Measurements from ENCODE around the gene RHOBTB3. TPM values are rescaled to one million over a fixed set of nuclear protein-coding genes. Genes with fewer than 3 reads are reported as not detected.

Gene RHOBTB3
- total RNA-seq, 1 experiment from 2014 or later, result 56.7 TPM

DNA sequence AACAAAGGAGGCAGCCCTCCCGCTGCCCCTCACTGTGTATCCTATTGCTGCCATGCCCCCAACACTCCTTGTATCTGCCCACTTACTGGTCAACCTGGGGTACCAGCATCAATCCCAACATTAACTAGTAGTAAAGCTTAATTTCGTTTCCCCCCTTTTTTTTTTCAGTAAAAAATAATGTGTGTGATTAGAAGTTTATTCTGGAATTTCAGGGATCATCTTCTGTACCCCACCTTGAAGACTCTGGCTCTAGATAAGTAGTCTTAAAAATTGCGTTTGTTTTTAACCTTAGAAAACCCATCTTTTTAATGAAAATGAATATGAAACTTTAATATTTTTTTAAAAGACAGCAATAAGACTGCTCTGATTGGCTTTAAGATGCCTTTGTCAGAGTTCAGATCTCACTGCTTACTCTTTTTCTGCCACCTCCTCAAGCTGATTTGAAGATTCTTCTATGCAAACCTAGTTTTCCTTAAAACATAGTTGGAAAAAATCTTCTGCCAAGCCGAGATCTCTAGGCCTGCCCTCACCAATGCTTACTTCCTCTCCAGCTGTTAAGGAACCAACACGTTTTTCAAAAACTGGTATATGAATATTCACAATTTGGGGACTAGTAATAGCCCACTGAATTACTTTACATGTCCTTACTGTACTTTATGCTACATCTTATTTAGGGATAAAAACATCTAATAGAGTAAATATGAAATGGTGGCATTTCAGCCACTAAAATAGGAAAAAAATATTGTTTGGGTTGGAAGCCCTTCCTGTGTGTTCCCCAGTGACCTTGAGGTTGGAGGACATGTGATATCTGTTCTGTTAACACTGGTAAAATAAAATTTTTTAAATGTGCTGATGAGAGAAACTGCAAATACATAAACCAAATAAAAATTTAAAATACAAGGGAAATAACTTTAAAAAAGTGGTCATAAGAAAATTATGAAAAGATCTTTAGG, 4.0 kb upstream of the RHOBTB3 start:
- in situ Hi-C loops (cut with HindIII; ENCODE audit: low pct_unique_long_range_greater_than_20kb, low sequenced_read_pairs), result no loop called here
- no peak for DNase-seq (ENCODE audit: low read depth, low spot score)

DNA sequence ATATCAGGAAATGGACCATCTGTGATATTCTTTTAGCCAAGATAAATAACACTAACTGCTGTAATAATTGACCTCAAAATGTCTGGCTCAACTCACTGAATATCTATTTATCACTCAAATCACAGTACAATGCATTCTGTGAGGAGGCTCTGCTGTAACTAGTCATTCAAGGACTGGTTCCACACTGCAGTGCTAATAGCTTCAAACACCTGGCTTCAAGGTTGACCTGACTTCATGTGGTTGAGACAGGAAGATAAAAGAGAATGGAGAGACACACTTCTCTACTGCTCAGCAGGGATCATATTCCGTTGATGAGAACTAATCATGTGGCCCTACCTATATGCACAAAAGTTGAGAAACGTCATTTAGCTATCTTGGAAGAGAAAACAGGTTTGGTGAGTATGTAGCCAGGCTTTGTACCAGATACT, 3.4 kb upstream of the RHOBTB3 start:
- in situ Hi-C loops (cut with HindIII; ENCODE audit: low pct_unique_long_range_greater_than_20kb, low sequenced_read_pairs), result no loop called here
- no peak for DNase-seq (ENCODE audit: low read depth, low spot score)

DNA sequence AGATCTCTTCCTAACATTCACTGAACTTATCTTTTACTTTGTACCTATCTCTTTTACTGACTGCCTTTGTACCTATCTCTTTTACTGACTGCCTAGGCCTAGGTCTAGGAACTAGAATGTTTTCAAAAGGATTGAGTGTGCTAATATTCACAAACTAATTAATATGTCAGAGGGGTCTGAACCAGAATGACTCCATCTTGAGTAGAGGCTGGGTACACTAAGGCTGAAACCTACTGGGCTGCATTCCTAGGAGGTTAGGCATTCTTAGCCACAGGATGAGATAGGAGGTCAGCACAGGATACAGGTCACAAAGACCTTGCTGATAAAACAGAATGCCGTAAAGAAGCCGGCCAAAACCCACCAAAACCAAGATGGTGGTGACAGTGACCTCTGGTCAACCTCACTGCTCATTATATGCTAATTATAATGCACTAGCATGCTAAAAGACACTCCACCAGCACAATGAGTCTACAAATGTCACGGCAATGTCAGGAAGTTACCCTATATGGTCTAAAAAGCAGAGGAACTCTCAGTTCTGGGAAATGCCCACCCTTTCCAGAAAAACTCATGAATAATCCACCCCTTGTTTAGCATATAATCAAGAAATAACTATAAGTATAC, 2.5 kb upstream of the RHOBTB3 start:
- DNase-seq (ENCODE audit: low read depth, low spot score), result no peak
- in situ Hi-C loops (cut with HindIII; ENCODE audit: low pct_unique_long_range_greater_than_20kb, low sequenced_read_pairs), result no loop called here

- in situ Hi-C loops (cut with HindIII; ENCODE audit: low pct_unique_long_range_greater_than_20kb, low sequenced_read_pairs), result no loop called here
- DNase-seq (ENCODE audit: low read depth, low spot score), result no peak
Measured at GRCh38 chr5:95729115-95730010, 1.8 kb upstream of the RHOBTB3 start.

DNA sequence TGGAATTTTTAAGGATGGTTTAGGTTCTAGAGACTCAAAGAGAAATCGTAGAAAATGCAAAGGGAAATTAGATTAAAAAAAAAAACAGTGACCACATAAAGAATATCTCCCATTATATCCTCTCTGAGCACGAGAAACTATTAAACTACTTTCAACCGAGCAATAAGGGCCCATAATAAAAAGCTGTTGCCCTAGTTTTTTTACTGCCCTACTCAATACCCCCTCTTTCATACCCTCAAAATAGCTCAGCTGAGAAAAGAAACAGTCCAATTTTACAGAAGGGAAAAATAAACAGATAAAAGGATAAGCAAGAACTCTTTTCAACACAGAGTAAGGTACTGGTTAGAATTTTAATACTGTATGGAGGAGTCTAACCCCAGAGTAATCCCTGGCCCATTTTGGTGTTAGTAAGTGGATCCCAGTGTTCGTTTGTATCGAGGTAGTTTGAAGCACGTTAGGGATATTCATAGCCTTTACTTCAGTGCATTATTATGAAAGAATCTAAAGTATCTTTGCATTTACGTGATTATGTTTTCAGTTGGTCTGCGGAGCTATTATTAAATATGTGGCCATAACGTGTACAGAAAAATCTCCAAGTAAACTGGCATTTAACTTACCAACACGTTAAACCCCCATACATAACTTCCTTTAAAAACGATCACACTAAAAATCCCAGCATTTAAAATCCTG, 980 bp upstream of the RHOBTB3 start:
- DNase-seq (ENCODE audit: low read depth, low spot score), result no peak
- in situ Hi-C loops (cut with HindIII; ENCODE audit: low pct_unique_long_range_greater_than_20kb, low sequenced_read_pairs), result no loop called here

DNA sequence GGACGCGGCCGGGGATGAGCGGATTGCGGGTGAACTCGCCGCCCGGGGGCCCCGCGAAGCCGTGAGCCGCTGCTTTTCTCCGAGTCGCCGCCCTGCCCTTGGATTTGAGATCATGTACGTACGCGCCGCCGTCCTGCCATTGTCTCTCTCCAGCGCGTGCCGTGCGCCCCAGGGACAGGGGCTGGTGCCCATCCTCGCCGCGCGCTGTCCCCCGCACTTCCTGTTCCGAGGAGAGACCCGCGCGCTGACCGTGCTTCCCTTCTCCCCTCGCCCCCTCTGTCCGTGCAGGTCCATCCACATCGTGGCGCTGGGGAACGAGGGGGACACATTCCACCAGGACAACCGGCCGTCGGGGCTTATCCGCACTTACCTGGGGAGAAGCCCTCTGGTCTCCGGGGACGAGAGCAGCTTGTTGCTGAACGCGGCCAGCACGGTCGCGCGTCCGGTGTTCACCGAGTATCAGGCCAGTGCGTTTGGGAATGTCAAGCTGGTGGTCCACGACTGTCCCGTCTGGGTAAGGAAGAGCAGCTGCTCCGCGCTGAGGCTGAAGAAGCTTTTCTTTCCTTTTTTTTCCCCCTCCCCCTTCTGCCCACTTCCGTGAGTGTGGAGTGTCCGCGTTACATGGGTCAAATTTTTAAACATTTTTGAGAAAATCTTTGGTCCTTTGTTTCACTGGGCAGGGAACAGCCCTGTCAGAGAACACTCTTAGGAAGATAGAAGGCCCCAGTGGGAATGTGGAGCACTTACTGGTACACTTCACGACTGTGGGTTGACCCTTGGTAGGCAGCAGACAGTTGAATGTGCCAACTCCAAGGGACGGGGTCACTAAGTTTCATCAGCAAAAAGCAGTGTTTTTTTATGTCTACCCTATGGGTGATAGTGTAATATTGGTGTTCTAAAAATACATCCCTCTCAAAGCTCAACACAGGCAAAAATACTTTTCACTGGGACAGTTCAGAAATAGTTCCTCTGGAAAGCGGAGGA, 727 bp downstream of the RHOBTB3 start:
- in situ Hi-C loops (cut with HindIII; ENCODE audit: low pct_unique_long_range_greater_than_20kb, low sequenced_read_pairs), result no loop called here
- DNase-seq (ENCODE audit: low read depth, low spot score), result peak; percentile 31

GRCh38 chr5:95733107-95733665, 2.0 kb downstream of the RHOBTB3 start:
- DNase-seq (ENCODE audit: low read depth, low spot score), result no peak
- in situ Hi-C loops (cut with HindIII; ENCODE audit: low pct_unique_long_range_greater_than_20kb, low sequenced_read_pairs), result no loop called here

- in situ Hi-C loops (cut with HindIII; ENCODE audit: low pct_unique_long_range_greater_than_20kb, low sequenced_read_pairs), result no loop called here
- no peak for DNase-seq (ENCODE audit: low read depth, low spot score)
Measured at GRCh38 chr5:95734187-95734586, 3.1 kb downstream of the RHOBTB3 start.

DNA sequence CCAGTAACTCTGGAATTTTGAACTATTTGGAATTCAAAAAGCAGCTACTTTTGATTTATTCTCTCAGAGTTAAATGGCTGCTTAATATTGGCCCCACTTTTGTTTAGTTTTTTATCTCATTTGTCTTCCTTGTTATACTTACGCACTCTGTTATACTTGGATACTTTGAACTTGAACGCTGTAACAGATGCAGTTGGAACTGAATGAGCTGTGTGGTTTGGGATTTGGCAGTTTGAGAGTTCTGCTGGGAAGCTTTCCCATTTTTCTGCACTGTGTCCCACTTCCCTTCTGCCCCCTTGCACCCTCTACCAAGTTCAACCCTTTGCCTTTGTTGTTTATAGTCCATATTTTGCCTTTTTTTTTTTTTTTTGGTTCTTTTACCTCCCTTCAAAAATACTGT, 3.8 kb downstream of the RHOBTB3 start:
- DNase-seq (ENCODE audit: low read depth, low spot score), result no peak
- in situ Hi-C loops (cut with HindIII; ENCODE audit: low pct_unique_long_range_greater_than_20kb, low sequenced_read_pairs), result no loop called here

DNA sequence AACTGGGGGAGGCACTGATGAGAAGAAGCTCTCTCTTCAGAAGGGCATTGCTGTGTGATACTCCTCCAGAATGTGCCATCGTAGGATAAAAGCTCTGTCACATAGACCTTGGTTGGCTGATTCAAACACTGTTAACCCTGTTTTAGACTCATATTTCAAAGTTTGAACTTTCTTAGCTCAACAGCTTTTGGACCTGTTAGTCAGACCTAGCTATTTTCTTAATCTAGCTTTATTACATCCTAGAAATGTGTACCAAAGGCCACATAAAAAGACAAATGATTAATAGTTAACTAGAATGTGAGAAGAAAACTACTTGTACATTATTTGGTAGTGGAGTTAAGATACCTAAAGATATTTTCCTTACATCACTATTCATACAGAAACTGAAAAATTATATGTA, 4.3 kb downstream of the RHOBTB3 start:
- in situ Hi-C loops (cut with HindIII; ENCODE audit: low pct_unique_long_range_greater_than_20kb, low sequenced_read_pairs), result no loop called here
- no peak for DNase-seq (ENCODE audit: low read depth, low spot score)

- in situ Hi-C loops (cut with HindIII; ENCODE audit: low pct_unique_long_range_greater_than_20kb, low sequenced_read_pairs), result no loop called here
- DNase-seq (ENCODE audit: low read depth, low spot score), result no peak
Measured at GRCh38 chr5:95738072-95738471, 6.9 kb downstream of the RHOBTB3 start.

- in situ Hi-C loops (cut with HindIII; ENCODE audit: low pct_unique_long_range_greater_than_20kb, low sequenced_read_pairs), result no loop called here
- DNase-seq (ENCODE audit: low read depth, low spot score), result no peak
Measured at GRCh38 chr5:95738834-95739233, 7.7 kb downstream of the RHOBTB3 start.

- in situ Hi-C loops (cut with HindIII; ENCODE audit: low pct_unique_long_range_greater_than_20kb, low sequenced_read_pairs), result no loop called here
- peak; percentile 4 for DNase-seq (ENCODE audit: low read depth, low spot score)
Measured at GRCh38 chr5:95739857-95740256, 8.7 kb downstream of the RHOBTB3 start.

- in situ Hi-C loops (cut with HindIII; ENCODE audit: low pct_unique_long_range_greater_than_20kb, low sequenced_read_pairs), result no loop called here
- no peak for DNase-seq (ENCODE audit: low read depth, low spot score)
Measured at GRCh38 chr5:95741458-95741857, 10.3 kb downstream of the RHOBTB3 start.

DNA sequence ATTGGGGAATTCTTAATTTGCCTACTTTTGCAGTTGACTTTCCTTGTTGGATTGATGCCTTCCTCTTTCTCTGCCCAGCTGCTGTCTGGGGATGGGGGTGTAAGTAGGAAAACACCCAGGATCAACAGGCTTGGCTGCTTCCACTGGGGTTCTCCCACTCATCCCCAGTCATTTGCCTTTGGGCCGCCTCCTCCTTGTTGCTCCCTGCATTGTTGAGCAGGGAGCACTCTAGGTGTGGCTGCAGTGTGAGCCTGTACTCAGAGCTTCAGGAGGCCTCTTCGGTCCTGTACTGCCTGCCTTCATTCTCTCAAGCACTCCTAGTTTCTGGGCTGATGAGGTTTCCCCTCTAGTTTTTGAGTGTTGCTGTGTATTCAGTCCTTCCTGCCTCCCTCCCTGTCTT, 12.1 kb downstream of the RHOBTB3 start:
- no peak for DNase-seq (ENCODE audit: low read depth, low spot score)
- in situ Hi-C loops (cut with HindIII; ENCODE audit: low pct_unique_long_range_greater_than_20kb, low sequenced_read_pairs), result no loop called here

- in situ Hi-C loops (cut with HindIII; ENCODE audit: low pct_unique_long_range_greater_than_20kb, low sequenced_read_pairs), result no loop called here
- DNase-seq (ENCODE audit: low read depth, low spot score), result no peak
Measured at GRCh38 chr5:95743877-95744276, 12.7 kb downstream of the RHOBTB3 start.
